ENCODE data around the gene WWOX.

WWOX gene

GRCh38 chr16:78106686-78107085 lies 7.2 kb downstream of the WWOX start:
- no peak overlapping the region for H3K9ac ChIP-seq (ENCODE audit: low read depth, low read length)
- H3K4me3 ChIP-seq (ENCODE audit: low read depth, low read length), result no peak overlapping the region
- H3K4me1 ChIP-seq (ENCODE audit: control insufficient read depth, insufficient read depth, low read length), result no peaks in the 10 kb centered on the region
- no peaks in the 10 kb centered on the region for H3K36me3 ChIP-seq (ENCODE audit: control insufficient read depth, insufficient read depth, low read length)
- H3K9me3 ChIP-seq (ENCODE audit: control insufficient read depth, insufficient read depth, low read length), result no peaks in the 10 kb centered on the region
- H3K27me3 ChIP-seq (ENCODE audit: control insufficient read depth, insufficient read depth, low read length), result no peaks in the 10 kb centered on the region

GRCh38 chr16:78108451-78108850 lies 9.0 kb downstream of the WWOX start:
- Histone ChIP-seq H3K4me3 (ENCODE audit: low read depth, low read length) (no peak overlapping the region), H3K4me1 (ENCODE audit: control insufficient read depth, insufficient read depth, low read length) (no peaks in the 10 kb centered on the region), H3K9me3 (ENCODE audit: control insufficient read depth, insufficient read depth, low read length) (no peaks in the 10 kb centered on the region), H3K9ac (ENCODE audit: low read depth, low read length) (no peak overlapping the region), H3K36me3 (ENCODE audit: control insufficient read depth, insufficient read depth, low read length) (no peaks in the 10 kb centered on the region), H3K27me3 (ENCODE audit: control insufficient read depth, insufficient read depth, low read length) (no peaks in the 10 kb centered on the region)

DNA sequence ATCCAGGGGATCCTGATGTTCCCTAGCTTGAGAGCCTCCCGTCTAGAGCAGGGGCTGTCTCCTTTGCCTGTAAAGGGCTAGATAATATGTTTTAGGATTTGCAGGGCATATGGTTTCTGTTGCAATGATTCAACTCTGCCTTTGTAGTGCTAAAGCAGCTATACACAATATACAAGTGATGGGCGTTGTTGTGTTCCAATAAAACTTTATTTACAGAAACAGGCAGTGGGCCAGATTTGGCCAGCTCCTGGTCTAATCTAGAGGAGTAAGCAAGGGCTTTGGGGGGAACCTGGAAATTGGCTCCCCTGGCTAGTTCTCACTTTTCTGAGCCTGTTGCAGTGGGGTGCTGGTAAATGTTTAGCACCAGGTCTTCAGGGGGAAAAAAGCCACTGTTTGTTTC lies 13.8 kb downstream of the WWOX start:
- H3K36me3 ChIP-seq (ENCODE audit: control insufficient read depth, insufficient read depth, low read length), result no peaks in the 10 kb centered on the region
- no peak overlapping the region for H3K4me3 ChIP-seq (ENCODE audit: low read depth, low read length)

GRCh38 chr16:78115659-78116058 lies 16.2 kb downstream of the WWOX start:
- H3K9me3 ChIP-seq (ENCODE audit: control insufficient read depth, insufficient read depth, low read length), result no peaks in the 10 kb centered on the region
- no peak overlapping the region for H3K4me3 ChIP-seq (ENCODE audit: low read depth, low read length)
- H3K36me3 ChIP-seq (ENCODE audit: control insufficient read depth, insufficient read depth, low read length), result peaks cover 4% of the 10 kb centered on the region
- no peaks in the 10 kb centered on the region for H3K4me1 ChIP-seq (ENCODE audit: control insufficient read depth, insufficient read depth, low read length)
- H3K27me3 ChIP-seq (ENCODE audit: control insufficient read depth, insufficient read depth, low read length), result no peaks in the 10 kb centered on the region
- H3K9ac ChIP-seq (ENCODE audit: low read depth, low read length), result no peak overlapping the region

More for the DNA sequence above, 13.8 kb downstream of the WWOX start:
- H3K27me3 ChIP-seq (ENCODE audit: control insufficient read depth, insufficient read depth, low read length), result no peaks in the 10 kb centered on the region
- H3K9me3 ChIP-seq (ENCODE audit: control insufficient read depth, insufficient read depth, low read length), result no peaks in the 10 kb centered on the region
- H3K9ac ChIP-seq (ENCODE audit: low read depth, low read length), result no peak overlapping the region
- no peaks in the 10 kb centered on the region for H3K4me1 ChIP-seq (ENCODE audit: control insufficient read depth, insufficient read depth, low read length)

DNA sequence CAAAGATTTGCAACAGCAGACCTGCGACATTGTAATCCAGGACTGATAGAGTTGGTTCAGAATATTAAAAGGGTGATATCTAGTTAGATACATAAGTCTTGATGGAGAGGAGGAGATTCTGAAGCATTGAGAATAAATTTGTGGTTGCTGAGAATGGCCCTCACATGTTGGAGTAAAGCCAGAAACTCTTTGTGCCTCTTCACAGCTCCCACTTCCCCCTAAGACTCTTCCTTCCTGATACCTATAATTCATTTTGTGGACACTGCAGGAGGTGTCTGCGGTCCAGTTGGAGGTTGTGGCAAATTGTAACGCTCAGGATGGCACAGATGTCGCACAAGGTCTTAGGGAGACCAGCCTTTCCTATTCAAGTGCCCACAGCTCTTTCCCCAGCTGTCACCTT lies 17.5 kb downstream of the WWOX start:
- H3K9me3 ChIP-seq (ENCODE audit: control insufficient read depth, insufficient read depth, low read length), result no peaks in the 10 kb centered on the region
- H3K27me3 ChIP-seq (ENCODE audit: control insufficient read depth, insufficient read depth, low read length), result no peaks in the 10 kb centered on the region
- H3K4me3 ChIP-seq (ENCODE audit: low read depth, low read length), result no peak overlapping the region
- no peak overlapping the region for H3K9ac ChIP-seq (ENCODE audit: low read depth, low read length)
- no peaks in the 10 kb centered on the region for H3K4me1 ChIP-seq (ENCODE audit: control insufficient read depth, insufficient read depth, low read length)
- peaks cover 4% of the 10 kb centered on the region for H3K36me3 ChIP-seq (ENCODE audit: control insufficient read depth, insufficient read depth, low read length)

GRCh38 chr16:78117391-78117790 lies 17.9 kb downstream of the WWOX start:
- Histone ChIP-seq H3K4me3 (ENCODE audit: low read depth, low read length) (no peak overlapping the region), H3K9ac (ENCODE audit: low read depth, low read length) (no peak overlapping the region), H3K36me3 (ENCODE audit: control insufficient read depth, insufficient read depth, low read length) (peaks cover 4% of the 10 kb centered on the region), H3K4me1 (ENCODE audit: control insufficient read depth, insufficient read depth, low read length) (no peaks in the 10 kb centered on the region), H3K9me3 (ENCODE audit: control insufficient read depth, insufficient read depth, low read length) (no peaks in the 10 kb centered on the region), H3K27me3 (ENCODE audit: control insufficient read depth, insufficient read depth, low read length) (no peaks in the 10 kb centered on the region)

GRCh38 chr16:78118469-78119025 lies 19.1 kb downstream of the WWOX start:
- H3K4me1 ChIP-seq (ENCODE audit: control insufficient read depth, insufficient read depth, low read length), result no peaks in the 10 kb centered on the region
- no peak overlapping the region for H3K4me3 ChIP-seq (ENCODE audit: low read depth, low read length)
- no peaks in the 10 kb centered on the region for H3K9me3 ChIP-seq (ENCODE audit: control insufficient read depth, insufficient read depth, low read length)
- peaks cover 4% of the 10 kb centered on the region for H3K36me3 ChIP-seq (ENCODE audit: control insufficient read depth, insufficient read depth, low read length)
- no peaks in the 10 kb centered on the region for H3K27me3 ChIP-seq (ENCODE audit: control insufficient read depth, insufficient read depth, low read length)
- no peak overlapping the region for H3K9ac ChIP-seq (ENCODE audit: low read depth, low read length)

DNA sequence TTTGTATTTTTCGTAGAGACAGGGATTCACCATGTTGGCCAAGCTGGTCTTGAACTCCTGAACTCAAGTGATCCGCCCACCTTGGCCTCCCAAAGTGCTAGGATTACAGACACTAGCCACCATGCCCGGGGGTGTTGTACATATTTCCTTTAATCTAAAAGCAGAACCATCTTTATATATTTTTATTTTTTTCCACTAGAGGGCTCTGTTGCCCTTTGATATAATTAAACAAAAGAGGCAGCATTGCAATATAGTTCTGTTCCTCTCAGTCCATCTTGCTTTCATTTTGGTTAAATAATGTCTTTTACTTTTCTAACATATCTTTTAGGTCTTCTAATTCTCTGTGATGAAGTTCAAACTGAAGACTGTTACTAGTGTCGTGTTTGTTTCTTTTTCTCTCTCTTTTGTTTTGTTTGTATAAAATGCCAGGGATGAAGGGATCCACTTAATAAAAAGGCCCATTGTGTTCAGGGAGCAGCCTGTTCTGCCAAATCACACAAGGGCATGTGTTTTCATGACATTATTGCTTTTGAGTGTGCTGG lies 23.4 kb downstream of the WWOX start:
- H3K27me3 ChIP-seq (ENCODE audit: control insufficient read depth, insufficient read depth, low read length), result no peaks in the 10 kb centered on the region
- H3K4me3 ChIP-seq (ENCODE audit: low read depth, low read length), result no peak overlapping the region
- H3K9ac ChIP-seq (ENCODE audit: low read depth, low read length), result no peak overlapping the region
- peaks cover 4% of the 10 kb centered on the region for H3K36me3 ChIP-seq (ENCODE audit: control insufficient read depth, insufficient read depth, low read length)
- H3K9me3 ChIP-seq (ENCODE audit: control insufficient read depth, insufficient read depth, low read length), result no peaks in the 10 kb centered on the region
- no peaks in the 10 kb centered on the region for H3K4me1 ChIP-seq (ENCODE audit: control insufficient read depth, insufficient read depth, low read length)

DNA sequence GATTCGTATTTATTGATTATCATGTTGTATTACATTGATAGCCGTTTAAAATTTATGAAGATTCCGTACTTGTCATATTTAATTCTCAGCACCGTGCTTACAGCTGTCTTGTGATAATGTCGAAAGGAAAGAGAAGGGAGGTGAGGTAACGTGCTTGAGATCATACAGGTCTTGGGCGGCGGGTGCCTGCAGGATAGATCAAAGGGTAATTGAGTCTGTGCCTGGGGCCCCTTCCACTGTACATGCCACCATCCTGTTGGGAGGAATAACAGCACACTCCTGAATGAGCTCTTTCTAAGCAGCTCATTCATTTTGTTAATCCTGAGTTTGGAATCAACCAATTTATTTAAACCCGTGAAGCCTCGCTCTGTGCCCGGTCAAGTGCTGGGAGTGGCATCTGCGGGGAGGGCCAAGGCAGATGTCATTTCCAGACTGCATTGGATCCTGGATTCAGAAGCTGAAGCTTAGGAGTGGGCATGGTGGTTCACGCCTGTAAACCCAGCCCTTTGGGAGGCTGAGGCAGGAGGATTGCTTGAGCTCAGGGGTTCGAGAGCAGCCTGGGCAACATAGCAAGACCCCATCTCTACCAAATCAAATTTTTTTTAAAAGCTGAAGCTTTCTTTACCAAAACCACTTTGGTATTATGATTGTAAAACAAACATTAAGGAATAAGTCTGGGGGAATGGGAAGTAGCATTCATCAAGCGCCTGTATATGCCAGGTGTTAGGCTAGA lies 25.8 kb downstream of the WWOX start:
- Histone ChIP-seq H3K27me3 (ENCODE audit: control insufficient read depth, insufficient read depth, low read length) (no peaks in the 10 kb centered on the region), H3K36me3 (ENCODE audit: control insufficient read depth, insufficient read depth, low read length) (no peaks in the 10 kb centered on the region), H3K4me3 (ENCODE audit: low read depth, low read length) (no peak overlapping the region), H3K9ac (ENCODE audit: low read depth, low read length) (no peak overlapping the region), H3K4me1 (ENCODE audit: control insufficient read depth, insufficient read depth, low read length) (no peaks in the 10 kb centered on the region), H3K9me3 (ENCODE audit: control insufficient read depth, insufficient read depth, low read length) (no peaks in the 10 kb centered on the region)

GRCh38 chr16:78126662-78127061 lies 27.2 kb downstream of the WWOX start:
- H3K9ac ChIP-seq (ENCODE audit: low read depth, low read length), result no peak overlapping the region
- no peaks in the 10 kb centered on the region for H3K27me3 ChIP-seq (ENCODE audit: control insufficient read depth, insufficient read depth, low read length)
- H3K9me3 ChIP-seq (ENCODE audit: control insufficient read depth, insufficient read depth, low read length), result no peaks in the 10 kb centered on the region
- H3K4me3 ChIP-seq (ENCODE audit: low read depth, low read length), result no peak overlapping the region
- H3K36me3 ChIP-seq (ENCODE audit: control insufficient read depth, insufficient read depth, low read length), result no peaks in the 10 kb centered on the region
- no peaks in the 10 kb centered on the region for H3K4me1 ChIP-seq (ENCODE audit: control insufficient read depth, insufficient read depth, low read length)

DNA sequence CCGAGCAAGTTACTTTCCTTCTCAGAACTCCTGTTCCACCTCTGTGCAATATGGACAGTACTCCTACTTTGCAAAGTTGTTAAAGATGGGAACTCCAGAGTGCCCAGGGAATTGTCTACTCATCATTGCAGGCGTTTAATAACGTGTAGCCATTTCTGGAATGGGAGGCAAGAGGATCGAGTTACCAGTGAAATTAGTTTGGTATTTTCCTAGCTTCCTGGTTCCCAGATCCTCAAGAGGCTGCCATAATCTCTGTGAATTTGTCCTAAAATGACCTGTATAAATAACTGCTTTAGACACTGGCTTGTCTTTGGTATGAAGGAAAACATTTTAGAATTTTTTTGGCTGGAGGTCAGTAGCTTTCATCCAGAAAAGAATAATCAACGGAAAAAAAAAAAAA lies 27.7 kb downstream of the WWOX start:
- Histone ChIP-seq H3K4me1 (ENCODE audit: control insufficient read depth, insufficient read depth, low read length) (no peaks in the 10 kb centered on the region), H3K9ac (ENCODE audit: low read depth, low read length) (no peak overlapping the region), H3K9me3 (ENCODE audit: control insufficient read depth, insufficient read depth, low read length) (no peaks in the 10 kb centered on the region), H3K4me3 (ENCODE audit: low read depth, low read length) (no peak overlapping the region), H3K36me3 (ENCODE audit: control insufficient read depth, insufficient read depth, low read length) (no peaks in the 10 kb centered on the region), H3K27me3 (ENCODE audit: control insufficient read depth, insufficient read depth, low read length) (no peaks in the 10 kb centered on the region)

DNA sequence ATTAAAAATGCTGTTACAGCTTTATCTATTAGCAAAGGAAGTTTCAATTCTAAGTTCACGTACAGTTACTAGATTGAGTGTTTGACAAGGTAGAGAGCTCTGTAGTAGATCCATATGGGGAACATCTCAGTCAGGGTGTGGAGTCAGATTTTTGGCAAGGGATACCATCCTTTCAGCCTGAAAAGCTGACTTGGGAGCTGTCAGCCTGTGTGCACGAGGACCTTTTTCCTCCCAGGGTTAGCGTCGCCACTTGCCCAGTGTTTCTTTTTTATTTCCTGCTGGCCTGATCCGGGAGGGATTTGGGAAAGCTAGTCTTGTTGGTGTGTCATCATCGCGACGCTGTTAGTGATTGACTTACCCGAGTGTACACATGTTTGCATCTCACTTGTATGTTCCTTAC lies 29.5 kb downstream of the WWOX start:
- H3K4me1 ChIP-seq (ENCODE audit: control insufficient read depth, insufficient read depth, low read length), result no peaks in the 10 kb centered on the region
- no peaks in the 10 kb centered on the region for H3K36me3 ChIP-seq (ENCODE audit: control insufficient read depth, insufficient read depth, low read length)
- H3K9me3 ChIP-seq (ENCODE audit: control insufficient read depth, insufficient read depth, low read length), result no peaks in the 10 kb centered on the region
- no peak overlapping the region for H3K9ac ChIP-seq (ENCODE audit: low read depth, low read length)
- H3K27me3 ChIP-seq (ENCODE audit: control insufficient read depth, insufficient read depth, low read length), result no peaks in the 10 kb centered on the region
- H3K4me3 ChIP-seq (ENCODE audit: low read depth, low read length), result no peak overlapping the region
